Endodermal cell (in vitro differentiated cells): ENCODE data around the gene RRAS. TPM values are rescaled to one million over a fixed set of nuclear protein-coding genes. Genes with fewer than 3 reads are reported as not detected.
A peak's percentile ranks its signal among the peaks of the same experiment; 100 is the strongest.

Experiments
- DNase-seq: peaks from one replicate; pipeline ENCODE4 v3.0.0-alpha.2; 2017
- H3K27ac ChIP-seq: 2 replicates; pipeline ENCODE4 v1.5.1; 2013; ENCODE audit warnings: mild to moderate bottlenecking, low read depth, low read length, moderate library complexity
- H3K27me3 ChIP-seq: 2 replicates; pipeline ENCODE4 v1.6.1; 2013; ENCODE audit warnings: mild to moderate bottlenecking, low read length, moderate library complexity; ENCODE audit not compliant: insufficient read depth, control insufficient read depth, poor library complexity, severe bottlenecking
- H3K36me3 ChIP-seq: 2 replicates; pipeline ENCODE4 v1.7.0; 2013; ENCODE audit warnings: mild to moderate bottlenecking, low read length, moderate library complexity; ENCODE audit not compliant: control insufficient read depth, insufficient read depth
- H3K4me1 ChIP-seq: one replicate; pipeline ENCODE4 v1.7.0; 2013; ENCODE audit warnings: low read length; ENCODE audit not compliant: control insufficient read depth, insufficient read depth
- H3K4me3 ChIP-seq: 2 replicates; pipeline ENCODE4 v1.5.1; 2013; ENCODE audit warnings: mild to moderate bottlenecking, low read length, moderate library complexity
- H3K9ac ChIP-seq: 2 replicates; pipeline ENCODE4 v1.6.1; 2013; ENCODE audit warnings: mild to moderate bottlenecking, low read length, moderate library complexity; ENCODE audit not compliant: poor library complexity, severe bottlenecking; ENCODE audit errors: extremely low read depth
- H3K9me3 ChIP-seq: 2 replicates; pipeline ENCODE4 v1.6.1; 2013; ENCODE audit warnings: mild to moderate bottlenecking, low read length, moderate library complexity; ENCODE audit not compliant: control insufficient read depth
- H3K27ac Mint-ChIP-seq: 2 replicates; pipeline ENCODE4 v1.8.0; 2020; ENCODE audit warnings: mixed read lengths
- H3K27me3 Mint-ChIP-seq: 2 replicates; pipeline ENCODE4 v1.8.0; 2021; ENCODE audit warnings: mild to moderate bottlenecking, mixed read lengths; ENCODE audit not compliant: insufficient read depth
- H3K36me3 Mint-ChIP-seq: 2 replicates; pipeline ENCODE4 v1.8.0; 2020; ENCODE audit warnings: low read depth, mixed read lengths
- H3K4me1 Mint-ChIP-seq: 2 replicates; pipeline ENCODE4 v1.8.0; 2020; ENCODE audit warnings: mixed read lengths
- H3K4me3 Mint-ChIP-seq: 2 replicates; pipeline ENCODE4 v1.8.0; 2020; ENCODE audit warnings: mild to moderate bottlenecking, moderate library complexity, mixed read lengths
- H3K9me3 Mint-ChIP-seq: 2 replicates; pipeline ENCODE4 v1.8.0; 2020; ENCODE audit warnings: mild to moderate bottlenecking, mixed read lengths
- WGBS, 2 experiments: methylation state at CpG; one replicate each; pipeline versions ENCODE4 v1.1.5 to v1.1.7; 2013; ENCODE audit warnings: missing lambda C conversion rate in 2 of 2, mixed read lengths in 1 of 2; ENCODE audit not compliant: insufficient coverage in 1 of 2, insufficient read length in 1 of 2; 5-methylcytosine and 5-hydroxymethylcytosine counted together
- total RNA-seq, 2 donors: library from RNA; stranded (reverse); fragmentation: NEBNext Ultra II Directional in 1 of 2; extraction: Animal tissue kit (Norgen Biotek cat#: 25700) in 1 of 2; gene quantifications; 2 replicates in 1 of 2; 3 replicates in 1 of 2; pipeline ENCODE4 v1.2.1, GENCODE V29; 2021
- TF ChIP-seq, protein P1 (sequence below): fragments of 200-600 bp; sonication (generic); conservative IDR thresholded peaks from 2 replicates; pipeline ENCODE4 v1.5.0; 2021; ENCODE audit warnings: antibody characterized with exemption, mild to moderate bottlenecking

The RRAS gene
- total RNA-seq, 2 donors from 2014 or later = 5.8 to 7.3 TPM

DNA sequence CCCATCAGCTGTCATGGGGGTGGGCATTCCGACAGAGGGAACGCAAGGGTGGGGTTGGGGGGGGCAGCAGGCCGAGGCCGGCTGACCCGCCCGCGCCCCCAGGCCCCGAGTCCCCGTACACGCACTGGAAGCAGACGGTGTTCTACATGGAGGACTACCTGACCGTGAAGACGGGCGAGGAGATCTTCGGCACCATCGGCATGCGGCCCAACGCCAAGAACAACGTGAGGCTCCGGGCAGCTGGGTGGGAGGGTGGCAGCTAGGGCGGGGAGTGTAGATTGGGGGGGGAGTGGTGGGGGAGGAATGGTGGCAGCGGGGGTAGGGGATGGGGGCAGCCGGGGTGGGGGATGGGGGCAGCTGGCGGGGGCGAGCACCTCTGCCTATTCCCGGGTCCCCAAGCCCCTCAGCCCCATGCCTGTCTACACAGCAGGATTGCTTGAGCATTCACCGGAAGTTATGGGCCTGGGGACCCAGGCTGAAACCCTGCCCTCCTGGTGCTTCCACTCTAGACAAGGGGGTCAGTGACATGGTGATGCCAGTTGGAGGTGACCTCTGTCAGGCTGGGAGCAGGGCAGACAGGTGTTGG lies 46.7 kb upstream of the RRAS start:
- Histone ChIP-seq H3K4me1 (no peaks in the 10 kb centered on the region), H3K27ac (no peak overlapping the region), H3K9ac (no peak overlapping the region), H3K9me3 (no peaks in the 10 kb centered on the region), H3K27me3 (no peaks in the 10 kb centered on the region), H3K36me3 (peaks cover 51% of the 10 kb centered on the region), H3K4me3 (no peak overlapping the region)
- TF ChIP-seq, protein P1, sequence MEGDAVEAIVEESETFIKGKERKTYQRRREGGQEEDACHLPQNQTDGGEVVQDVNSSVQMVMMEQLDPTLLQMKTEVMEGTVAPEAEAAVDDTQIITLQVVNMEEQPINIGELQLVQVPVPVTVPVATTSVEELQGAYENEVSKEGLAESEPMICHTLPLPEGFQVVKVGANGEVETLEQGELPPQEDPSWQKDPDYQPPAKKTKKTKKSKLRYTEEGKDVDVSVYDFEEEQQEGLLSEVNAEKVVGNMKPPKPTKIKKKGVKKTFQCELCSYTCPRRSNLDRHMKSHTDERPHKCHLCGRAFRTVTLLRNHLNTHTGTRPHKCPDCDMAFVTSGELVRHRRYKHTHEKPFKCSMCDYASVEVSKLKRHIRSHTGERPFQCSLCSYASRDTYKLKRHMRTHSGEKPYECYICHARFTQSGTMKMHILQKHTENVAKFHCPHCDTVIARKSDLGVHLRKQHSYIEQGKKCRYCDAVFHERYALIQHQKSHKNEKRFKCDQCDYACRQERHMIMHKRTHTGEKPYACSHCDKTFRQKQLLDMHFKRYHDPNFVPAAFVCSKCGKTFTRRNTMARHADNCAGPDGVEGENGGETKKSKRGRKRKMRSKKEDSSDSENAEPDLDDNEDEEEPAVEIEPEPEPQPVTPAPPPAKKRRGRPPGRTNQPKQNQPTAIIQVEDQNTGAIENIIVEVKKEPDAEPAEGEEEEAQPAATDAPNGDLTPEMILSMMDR = no peak
- DNase-seq = no peak
- Mint-ChIP-seq H3K9me3 (no peaks in the 10 kb centered on the region), H3K27me3 (no peaks in the 10 kb centered on the region), H3K27ac (no peak overlapping the region), H3K4me3 (no peak overlapping the region), H3K36me3 (peaks cover 52% of the 10 kb centered on the region), H3K4me1 (peaks cover 13% of the 10 kb centered on the region)
- 95 to 97% methylated on average over 12 to 22 of the region's 27 CpGs for WGBS, 2 experiments

DNA sequence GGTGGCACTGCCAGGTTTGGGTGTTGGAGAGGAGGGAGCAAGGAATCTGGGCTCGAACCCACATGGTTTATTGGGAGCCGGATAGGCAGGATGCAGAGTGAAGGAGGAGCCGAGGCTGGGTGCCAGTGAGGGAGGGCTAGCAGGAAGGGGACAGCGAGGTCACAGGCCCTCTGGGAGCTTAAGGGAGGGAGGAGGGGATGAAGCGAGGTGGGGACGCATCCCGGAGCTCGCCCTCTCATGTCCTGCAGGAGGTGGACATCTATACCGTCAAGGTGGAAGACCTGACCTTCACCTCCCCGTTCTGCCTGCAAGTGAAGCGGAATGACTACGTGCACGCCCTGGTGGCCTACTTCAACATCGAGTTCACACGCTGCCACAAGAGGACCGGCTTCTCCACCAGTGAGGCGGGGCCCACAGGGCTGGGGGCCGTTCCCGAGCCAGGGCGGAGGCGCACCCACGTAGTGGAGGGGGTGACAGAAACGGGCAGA lies 45.9 kb upstream of the RRAS start:
- TF ChIP-seq, protein P1 = no peak
- 90% methylated on average over 21 to 23 of the region's 23 CpGs for WGBS, 2 experiments
- Histone ChIP-seq H3K9me3 (no peaks in the 10 kb centered on the region), H3K4me1 (peaks cover 3% of the 10 kb centered on the region), H3K36me3 (peaks cover 56% of the 10 kb centered on the region), H3K27ac (no peak overlapping the region), H3K27me3 (no peaks in the 10 kb centered on the region), H3K4me3 (no peak overlapping the region), H3K9ac (no peak overlapping the region)
- peaks cover 15% of the 10 kb centered on the region for H3K4me1 Mint-ChIP-seq
- H3K4me3 Mint-ChIP-seq = no peak overlapping the region
- peaks cover 55% of the 10 kb centered on the region for H3K36me3 Mint-ChIP-seq
- H3K27ac Mint-ChIP-seq = peak overlapping the region; percentile 48
- no peaks in the 10 kb centered on the region for H3K9me3 Mint-ChIP-seq
- DNase-seq = no peak
- no peaks in the 10 kb centered on the region for H3K27me3 Mint-ChIP-seq

- Mint-ChIP-seq H3K4me1 (peaks cover 16% of the 10 kb centered on the region), H3K36me3 (peaks cover 57% of the 10 kb centered on the region), H3K9me3 (no peaks in the 10 kb centered on the region), H3K27me3 (no peaks in the 10 kb centered on the region), H3K4me3 (no peak overlapping the region), H3K27ac (peak overlapping the region; percentile 48)
- Histone ChIP-seq H3K9me3 (no peaks in the 10 kb centered on the region), H3K27ac (no peak overlapping the region), H3K27me3 (no peaks in the 10 kb centered on the region), H3K4me1 (peaks cover 8% of the 10 kb centered on the region), H3K36me3 (peaks cover 57% of the 10 kb centered on the region), H3K4me3 (no peak overlapping the region), H3K9ac (no peak overlapping the region)
- TF ChIP-seq, protein P1 = no peak
- DNase-seq = no peak
- WGBS, 2 experiments = 97 to 100% methylated on average over 13 of the region's 13 CpGs
These were observed 45.1 kb upstream of the RRAS start for GRCh38 chr19:49684983-49685553.
